Neuronal stem cell (in vitro differentiated cells): ENCODE measurements around the gene ZXDC.

Experiments
- DNase-seq: peaks from one replicate; pipeline ENCODE4 v3.0.0-alpha.2; 2013; ENCODE audit warnings: low spot score
- H2AFZ ChIP-seq: one replicate; pipeline ENCODE4 v1.6.1; 2013; ENCODE audit warnings: mild to moderate bottlenecking, low read length, inconsistent platforms
- H2AK5ac ChIP-seq: 2 replicates; pipeline ENCODE4 v1.6.1; 2013; ENCODE audit warnings: low read depth, mild to moderate bottlenecking, inconsistent platforms, low read length, moderate library complexity, mixed read lengths
- H2BK120ac ChIP-seq: 2 replicates; pipeline ENCODE4 v1.6.1; 2013; ENCODE audit warnings: low read depth, mild to moderate bottlenecking, inconsistent platforms, low read length, moderate library complexity, mixed read lengths
- H2BK12ac ChIP-seq: one replicate; pipeline ENCODE4 v1.6.1; 2013; ENCODE audit warnings: low read length, inconsistent platforms
- H2BK15ac ChIP-seq: 2 replicates; pipeline ENCODE4 v1.6.1; 2013; ENCODE audit warnings: mild to moderate bottlenecking, low read length, inconsistent platforms, mixed read lengths
- H2BK5ac ChIP-seq: one replicate; pipeline ENCODE4 v1.6.1; 2013; ENCODE audit warnings: inconsistent platforms, mild to moderate bottlenecking, low read length, moderate library complexity
- H3K14ac ChIP-seq: one replicate; pipeline ENCODE4 v1.6.1; 2013; ENCODE audit warnings: low read length, inconsistent platforms
- H3K18ac ChIP-seq: 2 replicates; pipeline ENCODE4 v1.6.1; 2013; ENCODE audit warnings: low read length, inconsistent platforms
- H3K23ac ChIP-seq: 2 replicates; pipeline ENCODE4 v1.6.1; 2013; ENCODE audit warnings: low read depth, mild to moderate bottlenecking, mixed read lengths, low read length, inconsistent platforms; ENCODE audit not compliant: poor library complexity
- H3K27ac ChIP-seq: replicated peaks from 3 replicates; pipeline ENCODE4 v1.5.1; 2013; ENCODE audit warnings: low read length, inconsistent platforms
- H3K27me3 ChIP-seq, 3 experiments: 2 replicates each; pipeline ENCODE4 v1.6.1; 2013; ENCODE audit warnings: low read length in 3 of 3, mild to moderate bottlenecking in 2 of 3, inconsistent platforms in 1 of 3, low read depth in 1 of 3, mixed read lengths in 1 of 3, moderate library complexity in 1 of 3; ENCODE audit not compliant: control insufficient read depth in 3 of 3, insufficient read depth in 3 of 3
- H3K36me3 ChIP-seq, 2 donors: replicated peaks in 1 of 2; 2 replicates each; pipeline ENCODE4 v1.6.1; 2013; ENCODE audit warnings: low read length in 2 of 2; ENCODE audit not compliant: control insufficient read depth in 2 of 2, insufficient read depth in 2 of 2
- H3K4ac ChIP-seq: 2 replicates; pipeline ENCODE4 v1.6.1; 2013; ENCODE audit warnings: inconsistent platforms, mild to moderate bottlenecking, low read length, moderate library complexity
- H3K4me1 ChIP-seq, 2 donors: 1 replicate in 1 of 2; 2 replicates in 1 of 2; pipeline ENCODE4 v1.6.1; 2013; ENCODE audit warnings: low read length in 2 of 2, low read depth in 1 of 2; ENCODE audit not compliant: control insufficient read depth in 2 of 2, insufficient read depth in 1 of 2
- H3K4me2 ChIP-seq: one replicate; pipeline ENCODE4 v1.6.1; 2013; ENCODE audit warnings: mild to moderate bottlenecking, low read length, inconsistent platforms; ENCODE audit not compliant: insufficient read depth, poor library complexity, severe bottlenecking
- H3K4me3 ChIP-seq, 2 donors: 2 replicates each; pipeline ENCODE4 v1.5.1; 2013; ENCODE audit warnings: low read length in 2 of 2, mild to moderate bottlenecking in 2 of 2, inconsistent platforms in 1 of 2, moderate library complexity in 1 of 2
- H3K79me1 ChIP-seq: one replicate; pipeline ENCODE4 v1.6.1; 2013; ENCODE audit warnings: low read depth, mild to moderate bottlenecking, inconsistent platforms, low read length, moderate library complexity
- H3K9ac ChIP-seq: one replicate; pipeline ENCODE4 v1.6.1; 2013; ENCODE audit warnings: mild to moderate bottlenecking, low read depth, low read length, inconsistent platforms; ENCODE audit not compliant: poor library complexity
- H3K9me3 ChIP-seq, 2 donors: replicated peaks in 1 of 2; 2 replicates each; pipeline versions ENCODE3 to v1.6.1; 2013; ENCODE audit warnings: low read length in 2 of 2, mild to moderate bottlenecking in 2 of 2, inconsistent platforms in 1 of 2, low read depth in 1 of 2, mixed read lengths in 1 of 2, moderate library complexity in 1 of 2; ENCODE audit not compliant: control insufficient read depth in 2 of 2, insufficient read depth in 1 of 2
- H4K8ac ChIP-seq: one replicate; pipeline ENCODE4 v1.6.1; 2013; ENCODE audit warnings: low read depth, mild to moderate bottlenecking, inconsistent platforms, low read length, moderate library complexity
- H4K91ac ChIP-seq: one replicate; pipeline ENCODE4 v1.6.1; 2013; ENCODE audit warnings: low read length, low read depth, mild to moderate bottlenecking, inconsistent platforms; ENCODE audit not compliant: poor library complexity
- WGBS, 2 donors: extraction: QIAGEN DNeasy Blood & Tissue Kit; methylation state at CpG; one replicate each; pipeline ENCODE4 v1.1.7; 2013; ENCODE audit warnings: missing lambda C conversion rate in 2 of 2, mixed read lengths in 1 of 2; ENCODE audit not compliant: insufficient read length in 2 of 2, insufficient replicate concordance in 1 of 2; ENCODE audit errors: extremely low coverage in 2 of 2; 5-methylcytosine and 5-hydroxymethylcytosine counted together

Gene ZXDC

DNA sequence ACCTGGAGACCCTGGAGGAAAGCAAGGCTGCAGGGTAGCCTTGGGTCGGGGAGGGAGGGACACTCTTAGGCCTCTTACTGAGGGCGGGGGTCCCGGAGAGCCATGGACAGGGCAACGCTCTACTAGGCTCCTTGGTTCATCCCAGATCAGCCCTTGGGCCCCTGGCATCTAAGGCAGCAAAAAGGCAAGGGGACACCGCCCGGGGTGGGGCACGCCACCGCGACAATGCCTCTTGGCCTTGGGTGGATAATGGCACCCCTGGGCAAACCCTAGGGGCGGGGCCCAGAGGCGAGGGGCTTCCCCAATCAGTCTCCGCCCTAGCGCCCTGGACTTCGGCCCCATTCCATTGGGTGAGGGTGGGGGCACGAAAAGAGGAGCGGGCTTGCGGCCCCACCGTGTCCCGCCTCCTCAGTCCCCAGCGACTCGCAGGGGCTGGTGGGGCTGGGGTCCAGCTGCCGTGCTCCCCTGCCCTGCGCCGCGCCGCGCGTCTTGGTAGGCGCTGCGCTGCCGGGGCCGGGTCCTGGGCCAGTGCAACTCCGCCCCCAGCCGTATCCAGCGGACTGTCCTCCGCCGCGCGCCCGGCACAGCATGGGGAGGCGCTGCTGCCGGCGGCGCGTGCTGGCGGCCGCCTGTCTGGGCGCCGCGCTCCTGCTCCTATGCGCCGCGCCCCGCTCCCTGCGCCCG, 48.2 kb upstream of the ZXDC start, which contains the start of gene CHST13:
TSS of gene CHST13 (plus strand) at position 411 of the 684 bp plus-strand sequence. CDS start at position 589, 178 bp downstream.
- H3K18ac ChIP-seq: peak within 1 kb of the TSS; percentile 98
- H3K79me1 ChIP-seq: peaks cover 2% of the 10 kb centered on the region
- WGBS, 2 donors: no CpG with 5 or more reads among the region's 56 CpGs
- no peak within 1 kb of the TSS for H4K91ac ChIP-seq
- no peak within 1 kb of the TSS for H3K27ac ChIP-seq
- H3K4me2 ChIP-seq: peak within 1 kb of the TSS; percentile 86
- DNase-seq: peak; percentile 56
- peak within 1 kb of the TSS; percentile 85 for H3K9ac ChIP-seq
- H2BK5ac ChIP-seq: peak within 1 kb of the TSS; percentile 46
- H3K14ac ChIP-seq: peak within 1 kb of the TSS; percentile 76
- H2BK15ac ChIP-seq: peak within 1 kb of the TSS; percentile 84
- H3K27me3 ChIP-seq: peaks cover 0 to 80% (median 23%) of the 10 kb centered on the region in 3 experiments
- peak within 1 kb of the TSS; percentile 92 for H2AFZ ChIP-seq
- no peak within 1 kb of the TSS for H2BK12ac ChIP-seq
- peaks cover 3 to 15% of the 10 kb centered on the region in 2 donors for H3K4me1 ChIP-seq
- peak within 1 kb of the TSS; percentile 22 for H3K23ac ChIP-seq
- H3K4me3 ChIP-seq: peak within 1 kb of the TSS; percentile 36 to 79
- H3K4ac ChIP-seq: peak within 1 kb of the TSS; percentile 39
- H2BK120ac ChIP-seq: peak within 1 kb of the TSS; percentile 10
- H3K9me3 ChIP-seq: no peaks in the 10 kb centered on the region
- no peaks in the 10 kb centered on the region for H3K36me3 ChIP-seq
- H2AK5ac ChIP-seq: peak within 1 kb of the TSS; percentile 16
- peak within 1 kb of the TSS; percentile 85 for H4K8ac ChIP-seq

DNA sequence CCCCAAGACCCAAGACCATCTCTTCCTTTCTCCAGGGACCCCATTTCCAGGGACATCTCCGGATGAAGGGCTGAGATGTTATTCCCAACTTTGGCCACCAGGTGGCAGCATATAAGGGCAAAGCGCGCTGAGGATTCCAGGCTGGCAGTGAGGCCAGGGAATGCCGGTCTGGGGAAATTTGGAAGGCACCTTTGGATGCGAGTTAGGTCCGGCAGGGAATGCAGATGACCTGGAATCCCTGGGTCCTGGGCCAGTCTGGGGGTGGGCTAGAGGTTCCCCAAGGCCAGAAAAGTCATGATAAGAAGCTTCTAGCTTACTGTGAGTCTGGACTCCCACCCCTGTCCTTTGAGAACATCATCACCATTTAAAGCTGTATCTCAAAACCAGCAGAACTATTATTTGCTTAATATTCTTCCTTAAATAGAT, 46.7 kb upstream of the ZXDC start:
- H3K9ac ChIP-seq: no peak overlapping the region
- peak overlapping the region; percentile 76 for H2BK12ac ChIP-seq
- H3K27ac ChIP-seq: no peak overlapping the region
- no peak overlapping the region for H2BK120ac ChIP-seq
- peaks cover 2% of the 10 kb centered on the region for H3K79me1 ChIP-seq
- no peak overlapping the region for H2BK15ac ChIP-seq
- no peaks in the 10 kb centered on the region for H3K36me3 ChIP-seq
- no peaks in the 10 kb centered on the region for H3K9me3 ChIP-seq
- H2AFZ ChIP-seq: no peak overlapping the region
- no peak overlapping the region for H3K4me2 ChIP-seq
- H3K4me1 ChIP-seq: peaks cover 6 to 19% of the 10 kb centered on the region in 2 donors
- no peak overlapping the region for H2BK5ac ChIP-seq
- peak overlapping the region; percentile 67 for H4K8ac ChIP-seq
- H3K18ac ChIP-seq: no peak overlapping the region
- H3K23ac ChIP-seq: no peak overlapping the region
- peaks cover 0 to 69% (median 23%) of the 10 kb centered on the region in 3 experiments for H3K27me3 ChIP-seq
- peak; percentile 74 for DNase-seq
- H4K91ac ChIP-seq: no peak overlapping the region
- H3K14ac ChIP-seq: no peak overlapping the region
- H2AK5ac ChIP-seq: no peak overlapping the region
- no CpG with 5 or more reads among the region's 6 CpGs for WGBS, 2 donors
- H3K4ac ChIP-seq: no peak overlapping the region
- H3K4me3 ChIP-seq: no peak overlapping the region

DNA sequence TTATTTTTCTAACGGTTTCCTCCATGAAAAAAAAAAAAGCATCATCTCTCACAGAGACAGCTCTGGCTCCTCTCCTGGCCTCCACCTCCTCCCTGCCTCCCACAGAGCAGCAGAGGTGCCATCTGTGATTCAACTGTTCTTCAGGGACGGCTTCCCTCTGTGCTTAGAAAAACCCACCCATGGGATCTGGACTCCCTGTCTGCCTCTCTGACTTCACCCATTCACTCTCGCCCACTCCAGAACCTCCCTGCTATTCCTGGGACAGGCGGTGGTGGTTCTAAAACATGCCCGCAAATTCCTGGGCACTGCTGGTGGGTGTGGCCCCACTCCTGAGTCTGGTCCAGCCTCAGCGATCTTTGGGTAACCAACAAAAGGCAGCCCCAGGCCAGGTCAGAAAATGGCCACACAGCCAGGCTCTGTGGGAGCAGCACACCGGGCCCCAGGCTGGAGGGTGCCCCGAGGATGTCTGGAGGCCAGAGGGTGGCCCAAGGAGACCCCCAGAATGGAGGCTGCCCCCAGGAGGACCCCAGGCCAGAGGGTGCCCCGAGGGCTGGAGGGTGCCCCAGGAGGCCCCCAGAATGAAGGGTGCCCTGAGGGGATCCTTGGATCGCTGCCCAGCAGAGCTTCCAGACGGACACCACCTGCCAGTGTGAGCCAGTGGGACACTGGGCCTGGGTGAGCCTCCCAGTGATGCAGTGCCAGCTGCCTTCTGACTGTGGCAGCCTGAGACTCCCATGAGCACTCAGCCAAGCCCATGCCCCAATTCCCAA, 45.6 kb upstream of the ZXDC start:
- Histone ChIP-seq H3K18ac (peak overlapping the region; percentile 41), H3K27me3 (peaks cover 0 to 58% (median 23%) of the 10 kb centered on the region in 3 experiments), H4K8ac (no peak overlapping the region), H3K27ac (no peak overlapping the region), H3K79me1 (peaks cover 2% of the 10 kb centered on the region), H2BK15ac (no peak overlapping the region), H2AK5ac (peak overlapping the region; percentile 31), H2AFZ (no peak overlapping the region), H3K36me3 (no peaks in the 10 kb centered on the region), H3K23ac (no peak overlapping the region), H3K9me3 (no peaks in the 10 kb centered on the region), H3K4me3 (no peak overlapping the region), H3K14ac (no peak overlapping the region), H3K4ac (no peak overlapping the region), H3K4me2 (no peak overlapping the region), H3K9ac (no peak overlapping the region), H2BK5ac (no peak overlapping the region), H4K91ac (no peak overlapping the region), H3K4me1 (peaks cover 6 to 17% of the 10 kb centered on the region in 2 donors), H2BK12ac (no peak overlapping the region), H2BK120ac (no peak overlapping the region)
- WGBS, 2 donors: no CpG with 5 or more reads among the region's 11 CpGs
- no peak for DNase-seq
